ENCODE measurements around the gene ACVR2B. TPM values are rescaled to one million over a fixed set of nuclear protein-coding genes. Genes with fewer than 3 reads are reported as not detected.

Gene ACVR2B
- total and polyA plus RNA-seq, 3 experiments from 2014 or later, result 0.43 to 6.0 (median 5.5) TPM

- POLR2A ChIA-PET, result no interaction called here
- Mint-ChIP-seq H3K4me1 (peaks cover 0 to 3% (median under 1%) of the 10 kb centered on the region in 3 donors), H3K27ac (peak overlapping the region in 1 of 8 donors; percentile 33)
Observed at GRCh38 chr3:38526792-38527191, 73.1 kb downstream of the ACVR2B start.

GRCh38 chr3:38528457-38528856, 74.8 kb downstream of the ACVR2B start:
- Mint-ChIP-seq H3K36me3 (peaks cover 7 to 73% (median 22%) of the 10 kb centered on the region in 3 donors), H3K27me3 (no peaks in the 10 kb centered on the region), H3K4me3 (no peak overlapping the region), H3K9me3 (no peaks in the 10 kb centered on the region), H3K4me1 (peaks cover 0 to 2% (median 0%) of the 10 kb centered on the region in 3 donors), H3K27ac (no peak overlapping the region)
- H3K4me1 ChIP-seq (ENCODE audit: insufficient read depth, low read length), result no peaks in the 10 kb centered on the region
- DNase-seq, result no peak
- no peaks in the 10 kb centered on the region for H3K27me3 ChIP-seq (ENCODE audit: insufficient read depth, low read length, poor library complexity, severe bottlenecking)
- no peak overlapping the region for H3K27ac ChIP-seq (ENCODE audit: low read depth, low read length)
- ChIA-PET POLR2A (no interaction called here), CTCF (no interaction called here)
- H3K9me3 ChIP-seq (ENCODE audit: low read length), result no peaks in the 10 kb centered on the region
- H3K36me3 ChIP-seq (ENCODE audit: insufficient read depth, low read length), result peaks cover 4% of the 10 kb centered on the region
- no peak overlapping the region for H3K4me3 ChIP-seq (ENCODE audit: low read length)

More at GRCh38 chr3:38526792-38527191, 73.1 kb downstream of the ACVR2B start:
- no peaks in the 10 kb centered on the region for H3K4me1 ChIP-seq (ENCODE audit: insufficient read depth, low read length)
- no peaks in the 10 kb centered on the region for H3K9me3 ChIP-seq (ENCODE audit: low read length)
- Mint-ChIP-seq H3K36me3 (peaks cover 7 to 76% (median 22%) of the 10 kb centered on the region in 3 donors), H3K9me3 (no peaks in the 10 kb centered on the region), H3K4me3 (no peak overlapping the region), H3K27me3 (no peaks in the 10 kb centered on the region)
- no peak overlapping the region for H3K27ac ChIP-seq (ENCODE audit: low read depth, low read length)
- no peak overlapping the region for H3K4me3 ChIP-seq (ENCODE audit: low read length)
- no peaks in the 10 kb centered on the region for H3K27me3 ChIP-seq (ENCODE audit: insufficient read depth, low read length, poor library complexity, severe bottlenecking)
- H3K36me3 ChIP-seq (ENCODE audit: insufficient read depth, low read length), result peaks cover 4% of the 10 kb centered on the region
- CTCF ChIA-PET, result no interaction called here
- no peak for DNase-seq

GRCh38 chr3:38532529-38532928, 78.8 kb downstream of the ACVR2B start:
- Histone ChIP-seq H3K4me1 (ENCODE audit: insufficient read depth, low read length) (no peaks in the 10 kb centered on the region), H3K27me3 (ENCODE audit: insufficient read depth, low read length, poor library complexity, severe bottlenecking) (no peaks in the 10 kb centered on the region), H3K36me3 (ENCODE audit: insufficient read depth, low read length) (no peaks in the 10 kb centered on the region), H3K27ac (ENCODE audit: low read depth, low read length) (no peak overlapping the region), H3K9me3 (ENCODE audit: low read length) (no peaks in the 10 kb centered on the region), H3K4me3 (ENCODE audit: low read length) (no peak overlapping the region)
- no peaks in the 10 kb centered on the region for H3K27me3 Mint-ChIP-seq
- ChIA-PET CTCF (interaction anchor here (2.6 kb wide), 1 partner anchor 11 kb away, joined by 9 read pairs; no protein-coding TSS in a partner anchor), POLR2A (no interaction called here)
- peak overlapping the region in 1 of 8 donors; percentile 72 for H3K27ac Mint-ChIP-seq
- DNase-seq, result no peak
- H3K36me3 Mint-ChIP-seq, result peaks cover 0 to 58% (median 16%) of the 10 kb centered on the region in 3 donors
- no peak overlapping the region for H3K4me3 Mint-ChIP-seq
- peaks cover 0 to 2% (median 0%) of the 10 kb centered on the region in 3 donors for H3K4me1 Mint-ChIP-seq
- H3K9me3 Mint-ChIP-seq, result no peaks in the 10 kb centered on the region

GRCh38 chr3:38533285-38533976, 79.7 kb downstream of the ACVR2B start:
- DNase-seq, result no peak
- Mint-ChIP-seq H3K36me3 (peaks cover 0 to 51% (median 13%) of the 10 kb centered on the region in 3 donors), H3K27ac (no peak overlapping the region), H3K9me3 (no peaks in the 10 kb centered on the region), H3K4me3 (no peak overlapping the region), H3K4me1 (peaks cover 0 to 2% (median 0%) of the 10 kb centered on the region in 3 donors), H3K27me3 (no peaks in the 10 kb centered on the region)
- Histone ChIP-seq H3K36me3 (ENCODE audit: insufficient read depth, low read length) (no peaks in the 10 kb centered on the region), H3K9me3 (ENCODE audit: low read length) (no peaks in the 10 kb centered on the region), H3K4me3 (ENCODE audit: low read length) (no peak overlapping the region), H3K27ac (ENCODE audit: low read depth, low read length) (no peak overlapping the region), H3K27me3 (ENCODE audit: insufficient read depth, low read length, poor library complexity, severe bottlenecking) (no peaks in the 10 kb centered on the region), H3K4me1 (ENCODE audit: insufficient read depth, low read length) (no peaks in the 10 kb centered on the region)
- CTCF ChIA-PET, result no interaction called here
- POLR2A ChIA-PET, result no interaction called here

GRCh38 chr3:38534180-38534579, 80.5 kb downstream of the ACVR2B start:
- no peaks in the 10 kb centered on the region for H3K27me3 Mint-ChIP-seq
- no peak overlapping the region for H3K27ac Mint-ChIP-seq
- H3K36me3 ChIP-seq (ENCODE audit: insufficient read depth, low read length), result no peaks in the 10 kb centered on the region
- H3K9me3 ChIP-seq (ENCODE audit: low read length), result no peaks in the 10 kb centered on the region
- no peaks in the 10 kb centered on the region for H3K9me3 Mint-ChIP-seq
- peaks cover 0 to 2% (median 0%) of the 10 kb centered on the region in 3 donors for H3K4me1 Mint-ChIP-seq
- CTCF ChIA-PET, result no interaction called here
- no peak overlapping the region for H3K4me3 ChIP-seq (ENCODE audit: low read length)
- POLR2A ChIA-PET, result no interaction called here
- DNase-seq, result no peak
- H3K27ac ChIP-seq (ENCODE audit: low read depth, low read length), result no peak overlapping the region
- H3K4me1 ChIP-seq (ENCODE audit: insufficient read depth, low read length), result no peaks in the 10 kb centered on the region
- H3K36me3 Mint-ChIP-seq, result peaks cover 0 to 48% (median 12%) of the 10 kb centered on the region in 3 donors
- H3K27me3 ChIP-seq (ENCODE audit: insufficient read depth, low read length, poor library complexity, severe bottlenecking), result no peaks in the 10 kb centered on the region
- H3K4me3 Mint-ChIP-seq, result no peak overlapping the region

GRCh38 chr3:38534604-38535003, 80.9 kb downstream of the ACVR2B start:
- H3K9me3 Mint-ChIP-seq, result no peaks in the 10 kb centered on the region
- H3K4me1 ChIP-seq (ENCODE audit: insufficient read depth, low read length), result no peaks in the 10 kb centered on the region
- peaks cover 0 to 2% (median 0%) of the 10 kb centered on the region in 3 donors for H3K4me1 Mint-ChIP-seq
- H3K36me3 Mint-ChIP-seq, result peaks cover 3 to 48% (median 14%) of the 10 kb centered on the region in 3 donors
- H3K36me3 ChIP-seq (ENCODE audit: insufficient read depth, low read length), result no peaks in the 10 kb centered on the region
- H3K4me3 ChIP-seq (ENCODE audit: low read length), result no peak overlapping the region
- no peak overlapping the region for H3K27ac Mint-ChIP-seq
- POLR2A ChIA-PET, result no interaction called here
- H3K4me3 Mint-ChIP-seq, result no peak overlapping the region
- no peaks in the 10 kb centered on the region for H3K27me3 Mint-ChIP-seq
- CTCF ChIA-PET, result no interaction called here
- no peak overlapping the region for H3K27ac ChIP-seq (ENCODE audit: low read depth, low read length)
- H3K9me3 ChIP-seq (ENCODE audit: low read length), result no peaks in the 10 kb centered on the region
- no peaks in the 10 kb centered on the region for H3K27me3 ChIP-seq (ENCODE audit: insufficient read depth, low read length, poor library complexity, severe bottlenecking)
- DNase-seq, result no peak

- Histone ChIP-seq H3K36me3 (ENCODE audit: insufficient read depth, low read length) (no peaks in the 10 kb centered on the region), H3K9me3 (ENCODE audit: low read length) (no peaks in the 10 kb centered on the region), H3K4me3 (ENCODE audit: low read length) (no peak overlapping the region), H3K27me3 (ENCODE audit: insufficient read depth, low read length, poor library complexity, severe bottlenecking) (no peaks in the 10 kb centered on the region), H3K4me1 (ENCODE audit: insufficient read depth, low read length) (no peaks in the 10 kb centered on the region), H3K27ac (ENCODE audit: low read depth, low read length) (no peak overlapping the region)
- Mint-ChIP-seq H3K36me3 (peaks cover 5 to 32% (median 15%) of the 10 kb centered on the region in 3 donors), H3K4me1 (peaks cover 0 to 2% (median 0%) of the 10 kb centered on the region in 3 donors), H3K4me3 (no peak overlapping the region), H3K9me3 (no peaks in the 10 kb centered on the region), H3K27ac (peak overlapping the region in 1 of 8 donors; percentile 48), H3K27me3 (no peaks in the 10 kb centered on the region)
- no peak for DNase-seq
- ChIA-PET POLR2A (no interaction called here), CTCF (no interaction called here)
Observed at GRCh38 chr3:38536671-38537070, 83.0 kb downstream of the ACVR2B start.

- Histone ChIP-seq H3K9me3 (ENCODE audit: low read length) (no peaks in the 10 kb centered on the region), H3K27ac (ENCODE audit: low read depth, low read length) (no peak overlapping the region), H3K27me3 (ENCODE audit: insufficient read depth, low read length, poor library complexity, severe bottlenecking) (no peaks in the 10 kb centered on the region), H3K4me3 (ENCODE audit: low read length) (no peak overlapping the region), H3K36me3 (ENCODE audit: insufficient read depth, low read length) (no peaks in the 10 kb centered on the region), H3K4me1 (ENCODE audit: insufficient read depth, low read length) (no peaks in the 10 kb centered on the region)
- Mint-ChIP-seq H3K4me1 (no peaks in the 10 kb centered on the region), H3K4me3 (no peak overlapping the region), H3K27ac (no peak overlapping the region), H3K36me3 (peaks cover 5 to 22% (median 15%) of the 10 kb centered on the region in 3 donors), H3K27me3 (no peaks in the 10 kb centered on the region), H3K9me3 (no peaks in the 10 kb centered on the region)
- no peak for DNase-seq
- CTCF ChIA-PET, result interaction anchor here (2.3 kb wide), 1 partner anchor 17 kb away, joined by 6 read pairs; no protein-coding TSS in a partner anchor
- POLR2A ChIA-PET, result no interaction called here
Observed at GRCh38 chr3:38538773-38539353, 85.2 kb downstream of the ACVR2B start.
